Right atrium auricular region (tissue), 2 donors: Measurements from ENCODE around the gene PCNT. TPM values are rescaled to one million over a fixed set of nuclear protein-coding genes. Genes with fewer than 3 reads are reported as not detected.

Source experiments
- DNase-seq: peaks from one replicate; pipeline ENCODE4 v3.0.0-alpha.2; 2019; ENCODE audit warnings: low spot score
- H3K27ac ChIP-seq, 2 donors: fragments of 200-600 bp; sonication (generic); 1 replicate in 1 of 2; 2 replicates in 1 of 2; pipeline ENCODE4 v1.5.1; 2016 to 2019
- H3K27me3 ChIP-seq, 2 donors: fragments of 200-600 bp; sonication (generic); one replicate each; pipeline versions ENCODE4 v1.5.1 to v1.6.0; 2017 to 2019
- H3K36me3 ChIP-seq: fragments of 200-600 bp; sonication (generic); one replicate; pipeline ENCODE4 v1.5.1; 2016
- H3K4me1 ChIP-seq, 2 donors: fragments of 200-600 bp; sonication (generic); one replicate each; pipeline versions ENCODE4 v1.5.1 to v1.6.0; 2017 to 2019
- H3K4me3 ChIP-seq, 2 donors: fragments of 200-600 bp; sonication (generic); 1 replicate in 1 of 2; 2 replicates in 1 of 2; pipeline ENCODE4 v1.5.1; 2017 to 2019; ENCODE audit warnings: mild to moderate bottlenecking in 1 of 2, moderate library complexity in 1 of 2
- H3K9me3 ChIP-seq, 2 donors: fragments of 200-600 bp; sonication (generic); one replicate each; pipeline ENCODE4 v1.5.1; 2019
- total RNA-seq, 2 donors: library from RNA; depleted of rRNA; stranded (reverse); fragments of >200 nt; gene quantifications; one replicate each; pipeline ENCODE4 v1.1.0, GENCODE V29; 2016
- TF ChIP-seq, protein P1 (sequence below), 2 donors: fragments of 200-600 bp; sonication (generic); IDR thresholded peaks; one replicate each; pipeline ENCODE4 v1.5.1; 2019; ENCODE audit warnings: antibody characterized with exemption in 2 of 2

The PCNT gene, protein sequence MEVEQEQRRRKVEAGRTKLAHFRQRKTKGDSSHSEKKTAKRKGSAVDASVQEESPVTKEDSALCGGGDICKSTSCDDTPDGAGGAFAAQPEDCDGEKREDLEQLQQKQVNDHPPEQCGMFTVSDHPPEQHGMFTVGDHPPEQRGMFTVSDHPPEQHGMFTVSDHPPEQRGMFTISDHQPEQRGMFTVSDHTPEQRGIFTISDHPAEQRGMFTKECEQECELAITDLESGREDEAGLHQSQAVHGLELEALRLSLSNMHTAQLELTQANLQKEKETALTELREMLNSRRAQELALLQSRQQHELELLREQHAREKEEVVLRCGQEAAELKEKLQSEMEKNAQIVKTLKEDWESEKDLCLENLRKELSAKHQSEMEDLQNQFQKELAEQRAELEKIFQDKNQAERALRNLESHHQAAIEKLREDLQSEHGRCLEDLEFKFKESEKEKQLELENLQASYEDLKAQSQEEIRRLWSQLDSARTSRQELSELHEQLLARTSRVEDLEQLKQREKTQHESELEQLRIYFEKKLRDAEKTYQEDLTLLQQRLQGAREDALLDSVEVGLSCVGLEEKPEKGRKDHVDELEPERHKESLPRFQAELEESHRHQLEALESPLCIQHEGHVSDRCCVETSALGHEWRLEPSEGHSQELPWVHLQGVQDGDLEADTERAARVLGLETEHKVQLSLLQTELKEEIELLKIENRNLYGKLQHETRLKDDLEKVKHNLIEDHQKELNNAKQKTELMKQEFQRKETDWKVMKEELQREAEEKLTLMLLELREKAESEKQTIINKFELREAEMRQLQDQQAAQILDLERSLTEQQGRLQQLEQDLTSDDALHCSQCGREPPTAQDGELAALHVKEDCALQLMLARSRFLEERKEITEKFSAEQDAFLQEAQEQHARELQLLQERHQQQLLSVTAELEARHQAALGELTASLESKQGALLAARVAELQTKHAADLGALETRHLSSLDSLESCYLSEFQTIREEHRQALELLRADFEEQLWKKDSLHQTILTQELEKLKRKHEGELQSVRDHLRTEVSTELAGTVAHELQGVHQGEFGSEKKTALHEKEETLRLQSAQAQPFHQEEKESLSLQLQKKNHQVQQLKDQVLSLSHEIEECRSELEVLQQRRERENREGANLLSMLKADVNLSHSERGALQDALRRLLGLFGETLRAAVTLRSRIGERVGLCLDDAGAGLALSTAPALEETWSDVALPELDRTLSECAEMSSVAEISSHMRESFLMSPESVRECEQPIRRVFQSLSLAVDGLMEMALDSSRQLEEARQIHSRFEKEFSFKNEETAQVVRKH (N-terminal part only)
- 10 to 100 TPM; 31.7 to 40.3 TPM for total RNA-seq

DNA sequence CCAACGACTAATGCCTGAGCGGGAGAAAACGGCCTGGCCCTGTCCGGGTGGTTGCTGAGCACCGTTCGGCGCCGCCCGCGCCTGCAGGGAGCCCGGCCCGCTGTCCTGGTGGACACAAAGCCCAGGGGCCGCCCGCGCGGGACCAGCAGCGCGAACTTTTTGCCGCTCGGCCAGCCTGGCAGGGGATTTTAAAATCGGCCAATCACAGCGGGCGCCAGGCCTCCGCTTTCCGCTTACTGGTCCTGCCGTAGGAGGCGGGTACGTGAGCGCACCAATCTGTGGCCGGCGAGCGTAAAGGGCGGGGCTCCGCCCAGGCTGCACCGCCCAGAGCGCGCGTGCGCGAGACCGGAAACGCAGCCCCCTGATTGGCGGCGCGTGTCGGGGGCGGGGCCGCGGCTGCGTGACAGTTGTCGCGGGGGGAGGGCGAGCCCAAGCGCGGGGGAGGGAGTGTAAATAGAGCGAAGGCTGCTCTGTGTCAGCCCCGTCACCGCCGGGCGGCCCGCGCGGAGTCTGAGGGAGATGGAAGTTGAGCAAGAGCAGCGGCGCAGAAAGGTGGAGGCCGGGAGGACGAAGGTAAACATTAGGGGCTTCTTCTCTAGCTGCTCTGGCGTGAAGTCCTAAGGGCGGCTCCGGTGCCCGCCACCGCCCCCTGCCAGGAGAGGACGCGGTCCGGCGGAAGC lies at the start of gene PCNT, which contains the start of gene C21orf58:
PCNT (plus strand) TSS at position 447 of the 680 bp plus-strand sequence; CDS start at position 520, 73 bp downstream.
C21orf58 (minus strand) TSS at position 161 of the 680 bp plus-strand sequence. CDS start 1,132 bp downstream, outside the sequence.
- peaks cover 13% of the 10 kb centered on the region for H3K36me3 ChIP-seq
- no peaks in the 10 kb centered on the region for H3K9me3 ChIP-seq
- TF ChIP-seq, protein P1, sequence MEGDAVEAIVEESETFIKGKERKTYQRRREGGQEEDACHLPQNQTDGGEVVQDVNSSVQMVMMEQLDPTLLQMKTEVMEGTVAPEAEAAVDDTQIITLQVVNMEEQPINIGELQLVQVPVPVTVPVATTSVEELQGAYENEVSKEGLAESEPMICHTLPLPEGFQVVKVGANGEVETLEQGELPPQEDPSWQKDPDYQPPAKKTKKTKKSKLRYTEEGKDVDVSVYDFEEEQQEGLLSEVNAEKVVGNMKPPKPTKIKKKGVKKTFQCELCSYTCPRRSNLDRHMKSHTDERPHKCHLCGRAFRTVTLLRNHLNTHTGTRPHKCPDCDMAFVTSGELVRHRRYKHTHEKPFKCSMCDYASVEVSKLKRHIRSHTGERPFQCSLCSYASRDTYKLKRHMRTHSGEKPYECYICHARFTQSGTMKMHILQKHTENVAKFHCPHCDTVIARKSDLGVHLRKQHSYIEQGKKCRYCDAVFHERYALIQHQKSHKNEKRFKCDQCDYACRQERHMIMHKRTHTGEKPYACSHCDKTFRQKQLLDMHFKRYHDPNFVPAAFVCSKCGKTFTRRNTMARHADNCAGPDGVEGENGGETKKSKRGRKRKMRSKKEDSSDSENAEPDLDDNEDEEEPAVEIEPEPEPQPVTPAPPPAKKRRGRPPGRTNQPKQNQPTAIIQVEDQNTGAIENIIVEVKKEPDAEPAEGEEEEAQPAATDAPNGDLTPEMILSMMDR (IDR thresholded peaks at IDR 0.05): no peak
- H3K4me3 ChIP-seq: peak within 1 kb of the TSS; percentile 96 to 100
- peaks cover 0 to 29% of the 10 kb centered on the region in 2 donors for H3K4me1 ChIP-seq
- H3K27me3 ChIP-seq: no peaks in the 10 kb centered on the region
- peak within 1 kb of the TSS; percentile 98 for H3K27ac ChIP-seq
- peak; percentile 99 for DNase-seq

DNA sequence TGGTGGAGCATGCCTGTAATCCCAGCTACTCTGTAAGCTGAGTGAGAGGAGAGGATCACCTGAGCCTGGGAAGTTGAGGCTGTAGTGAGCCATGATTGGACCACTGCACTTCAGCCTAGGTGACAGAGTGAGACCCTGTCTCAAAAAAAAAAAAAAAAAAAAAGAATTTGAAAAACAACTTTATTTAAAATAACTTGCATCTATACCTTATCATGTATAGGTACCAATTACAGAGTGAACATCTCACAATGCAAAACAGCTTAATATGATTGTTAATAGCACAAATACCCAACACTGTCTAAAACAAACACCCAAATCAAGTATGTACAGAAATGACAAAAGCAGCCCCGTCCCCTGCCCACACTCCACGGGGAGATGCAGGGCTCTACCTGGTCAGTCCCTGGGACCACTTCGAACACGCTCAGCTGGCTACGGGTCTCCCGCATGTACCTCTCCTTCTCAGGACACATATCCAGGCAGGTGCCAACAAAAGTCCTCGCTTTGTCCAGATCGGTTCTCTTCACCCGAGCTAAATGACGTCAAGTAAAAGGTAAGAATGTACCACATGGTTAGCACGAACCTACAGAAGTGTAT lies 49.1 kb upstream of the PCNT start:
- no peak for DNase-seq
- Histone ChIP-seq H3K4me1 (no peaks in the 10 kb centered on the region), H3K36me3 (peaks cover 98% of the 10 kb centered on the region), H3K27ac (no peak overlapping the region), H3K4me3 (no peak overlapping the region), H3K9me3 (no peaks in the 10 kb centered on the region), H3K27me3 (no peaks in the 10 kb centered on the region)
- TF ChIP-seq, protein P1 (IDR thresholded peaks at IDR 0.05): no peak

DNA sequence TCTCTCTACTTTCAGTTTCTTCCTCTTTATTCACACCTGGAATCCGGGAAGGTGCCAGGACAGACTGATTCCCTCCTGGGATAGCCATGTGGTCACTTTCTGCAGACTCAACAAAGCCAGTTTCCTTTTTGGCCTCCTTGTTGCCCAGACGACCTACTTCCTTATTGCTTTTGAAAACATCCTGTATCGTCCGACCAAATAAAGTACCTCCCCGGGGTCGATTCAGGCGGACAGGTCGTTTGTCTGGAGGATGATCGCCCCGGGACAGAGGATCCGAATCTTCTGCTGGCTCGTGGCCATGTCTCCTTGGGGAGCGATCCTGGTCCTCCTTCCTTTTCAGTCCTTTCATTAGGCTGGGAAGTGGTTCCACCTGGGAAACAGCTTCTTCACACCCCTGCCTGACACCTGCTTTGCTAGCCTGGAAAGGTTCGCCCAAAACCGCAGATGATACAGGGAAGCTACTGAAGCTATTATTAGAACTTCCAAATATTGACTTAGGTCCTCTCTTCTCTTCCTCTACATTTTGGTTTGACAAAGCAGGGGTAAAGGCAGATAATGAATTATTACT lies 39.8 kb upstream of the PCNT start:
- no peaks in the 10 kb centered on the region for H3K27me3 ChIP-seq
- peaks cover 0 to 58% of the 10 kb centered on the region in 2 donors for H3K4me1 ChIP-seq
- TF ChIP-seq, protein P1 (IDR thresholded peaks at IDR 0.05): no peak
- no peaks in the 10 kb centered on the region for H3K9me3 ChIP-seq
- no peak for DNase-seq
- peaks cover 45% of the 10 kb centered on the region for H3K36me3 ChIP-seq
- H3K27ac ChIP-seq: no peak overlapping the region
- H3K4me3 ChIP-seq: no peak overlapping the region

DNA sequence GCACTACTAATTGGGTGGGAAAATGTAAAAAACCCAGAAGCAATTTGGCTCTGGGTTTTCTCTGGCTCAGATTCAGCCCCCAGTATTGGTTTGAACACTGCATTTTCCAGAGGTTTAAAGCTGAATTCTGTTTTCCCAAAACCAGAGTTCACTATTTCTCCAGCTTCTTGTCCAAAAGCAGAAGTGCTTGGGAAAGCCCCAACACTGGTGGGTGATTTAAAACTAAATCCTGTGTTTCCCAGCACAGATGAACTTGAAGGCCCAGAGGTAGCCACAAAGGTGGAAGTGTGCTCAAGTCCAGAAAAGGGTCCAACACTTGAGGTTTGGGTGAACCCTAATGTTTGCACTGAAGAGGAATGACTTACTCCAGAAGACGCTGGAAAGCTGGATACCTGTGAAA lies 39.2 kb upstream of the PCNT start:
- peaks cover 39% of the 10 kb centered on the region for H3K36me3 ChIP-seq
- H3K27ac ChIP-seq: peak overlapping the region in 1 of 2 donors; percentile 96
- TF ChIP-seq, protein P1 (IDR thresholded peaks at IDR 0.05): no peak
- H3K4me3 ChIP-seq: peak overlapping the region in 1 of 2 donors; percentile 98
- H3K4me1 ChIP-seq: peaks cover 0 to 58% of the 10 kb centered on the region in 2 donors
- DNase-seq: no peak
- H3K9me3 ChIP-seq: no peaks in the 10 kb centered on the region
- no peaks in the 10 kb centered on the region for H3K27me3 ChIP-seq
